ENCODE data around the gene RTN3. TPM values are rescaled to one million over a fixed set of nuclear protein-coding genes. Genes with fewer than 3 reads are reported as not detected.

Gene RTN3
- total RNA-seq, 1 experiment from 2014 or later: 173 TPM

DNA sequence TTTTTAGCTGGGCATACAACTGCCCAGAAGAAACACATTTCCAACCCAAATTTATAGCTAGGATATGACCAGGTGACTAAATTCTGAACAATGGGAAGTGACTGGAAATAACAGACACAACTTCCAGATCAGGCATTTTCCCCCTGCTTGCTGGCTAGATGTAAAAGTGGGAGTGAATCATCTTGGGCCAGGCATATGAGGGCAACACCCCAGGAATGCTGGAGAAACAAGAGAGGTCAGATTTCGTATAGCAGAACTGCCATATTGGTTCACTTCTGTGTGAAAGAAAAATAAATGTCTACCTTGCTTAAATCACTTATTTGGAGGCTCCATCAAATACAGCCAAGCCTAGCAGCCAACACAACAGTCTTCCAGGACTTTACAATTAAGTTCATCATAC lies 17.5 kb upstream of the RTN3 start:
- Histone ChIP-seq H4K8ac (replicated peaks; ENCODE audit: insufficient read length, low read depth, low read length) (no peak overlapping the region), H3K18ac (ENCODE audit: insufficient read length, low read depth, low read length) (no peak overlapping the region), H3K27me3 (ENCODE audit: insufficient read depth, low read length) (no peaks in the 10 kb centered on the region), H2AFZ (ENCODE audit: low read length) (no peak overlapping the region), H4K20me1 (ENCODE audit: control insufficient read depth, insufficient read depth, insufficient read length) (peaks cover 3% of the 10 kb centered on the region), H4K5ac (ENCODE audit: insufficient read length, low read depth, low read length) (no peak overlapping the region), H3K9me3 (ENCODE audit: control insufficient read depth, low read depth, low read length) (no peaks in the 10 kb centered on the region), H2BK120ac (ENCODE audit: low read depth, low read length, poor library complexity, severe bottlenecking) (no peak overlapping the region), H3K79me1 (ENCODE audit: insufficient read depth, low read depth, low read length, poor library complexity, severe bottlenecking) (peaks cover 10% of the 10 kb centered on the region), H3K23ac (ENCODE audit: insufficient read length, low read depth, low read length) (no peak overlapping the region), H3K4ac (ENCODE audit: low read depth, low read length) (no peak overlapping the region), H2BK20ac (ENCODE audit: low read depth, low read length, poor library complexity, severe bottlenecking) (no peak overlapping the region), H3K9ac (ENCODE audit: extremely low read depth, insufficient read length, low read length) (no peak overlapping the region), H2BK5ac (ENCODE audit: insufficient read length, low read length) (no peak overlapping the region), H3T11ph (ENCODE audit: low read length) (no peak overlapping the region), H4K91ac (ENCODE audit: insufficient read length, low read depth, low read length) (no peak overlapping the region), H2AK5ac (ENCODE audit: insufficient read length, low read length) (no peak overlapping the region), H3K4me1 (ENCODE audit: insufficient read depth, low read length) (no peaks in the 10 kb centered on the region; the same call in 1 of the 2 replicates), H3K79me2 (ENCODE audit: insufficient read depth, low read length) (peaks cover 6% of the 10 kb centered on the region; the same call in 1 of the 2 replicates), H3K23me2 (ENCODE audit: insufficient read length, low read depth, low read length, poor library complexity, severe bottlenecking) (no peaks in the 10 kb centered on the region), H3K4me2 (ENCODE audit: insufficient read depth, insufficient read length, low read length) (no peak overlapping the region), H3K27ac (ENCODE audit: insufficient read length, low read depth, low read length) (no peak overlapping the region), H2BK12ac (ENCODE audit: insufficient read length, low read depth, low read length) (no peak overlapping the region), H3K56ac (ENCODE audit: insufficient read length, low read depth, low read length) (no peak overlapping the region), H3K14ac (ENCODE audit: insufficient read depth, low read length) (no peak overlapping the region), H2BK15ac (ENCODE audit: low read depth, low read length) (no peak overlapping the region)
- no CpG with 5 or more reads among the region's 1 CpG for WGBS (ENCODE audit: extremely low coverage, insufficient read length, low lambda C conversion rate)
- Mint-ChIP-seq H3K4me3 (no peak overlapping the region), H3K9me3 (no peaks in the 10 kb centered on the region), H3K36me3 (ENCODE audit: insufficient read depth in 1 of 3, low read depth in 3 of 3) (peaks cover 0 to 3% (median 1%) of the 10 kb centered on the region in 3 experiments; a peak in 2 of 7 replicates), H3K4me1 (peaks cover 10 to 14% of the 10 kb centered on the region in 2 experiments; a peak in 3 of 4 replicates), H3K27me3 (ENCODE audit: low read depth) (no peaks in the 10 kb centered on the region), H3K27ac (peak overlapping the region in 1 of 3 experiments; percentile 75; a peak in 1 of 7 replicates)
- no peak for DNase-seq
- TF ChIP-seq, protein P1, sequence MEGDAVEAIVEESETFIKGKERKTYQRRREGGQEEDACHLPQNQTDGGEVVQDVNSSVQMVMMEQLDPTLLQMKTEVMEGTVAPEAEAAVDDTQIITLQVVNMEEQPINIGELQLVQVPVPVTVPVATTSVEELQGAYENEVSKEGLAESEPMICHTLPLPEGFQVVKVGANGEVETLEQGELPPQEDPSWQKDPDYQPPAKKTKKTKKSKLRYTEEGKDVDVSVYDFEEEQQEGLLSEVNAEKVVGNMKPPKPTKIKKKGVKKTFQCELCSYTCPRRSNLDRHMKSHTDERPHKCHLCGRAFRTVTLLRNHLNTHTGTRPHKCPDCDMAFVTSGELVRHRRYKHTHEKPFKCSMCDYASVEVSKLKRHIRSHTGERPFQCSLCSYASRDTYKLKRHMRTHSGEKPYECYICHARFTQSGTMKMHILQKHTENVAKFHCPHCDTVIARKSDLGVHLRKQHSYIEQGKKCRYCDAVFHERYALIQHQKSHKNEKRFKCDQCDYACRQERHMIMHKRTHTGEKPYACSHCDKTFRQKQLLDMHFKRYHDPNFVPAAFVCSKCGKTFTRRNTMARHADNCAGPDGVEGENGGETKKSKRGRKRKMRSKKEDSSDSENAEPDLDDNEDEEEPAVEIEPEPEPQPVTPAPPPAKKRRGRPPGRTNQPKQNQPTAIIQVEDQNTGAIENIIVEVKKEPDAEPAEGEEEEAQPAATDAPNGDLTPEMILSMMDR (conservative IDR thresholded peaks at IDR 0.05): no peak
